GM19099 (cell line): ENCODE results near the gene ZNF785.

ENCODE experiments used
- POLR2A ChIP-seq: IDR thresholded peaks from 3 replicates; pipeline ENCODE4 v1.6.1; 2011; ENCODE audit warnings: low read depth; ENCODE audit not compliant: insufficient read length; ENCODE audit errors: extremely low read depth

Gene ZNF785

GRCh38 chr16:30570636-30571444 lies 14.7 kb downstream of the ZNF785 start:
- no peak for TF ChIP-seq POLR2A

GRCh38 chr16:30569746-30570635 lies 15.5 kb downstream of the ZNF785 start:
- no peak for TF ChIP-seq POLR2A

GRCh38 chr16:30569281-30569680 lies 16.2 kb downstream of the ZNF785 start:
- no peak for TF ChIP-seq POLR2A

- peak; percentile 11 for TF ChIP-seq POLR2A
Measured at GRCh38 chr16:30567991-30568638, 17.4 kb downstream of the ZNF785 start.

GRCh38 chr16:30567160-30567990 lies 18.1 kb downstream of the ZNF785 start:
- TF ChIP-seq POLR2A: no peak

GRCh38 chr16:30566531-30566930 lies 19.0 kb downstream of the ZNF785 start:
- no peak for TF ChIP-seq POLR2A

- no peak for TF ChIP-seq POLR2A
Measured at GRCh38 chr16:30565984-30566383, 19.5 kb downstream of the ZNF785 start.

- TF ChIP-seq POLR2A: no peak
Measured at GRCh38 chr16:30565526-30565925, 20.0 kb downstream of the ZNF785 start.

- TF ChIP-seq POLR2A: no peak
Measured at GRCh38 chr16:30562021-30562420, 23.5 kb downstream of the ZNF785 start.

- no peak for TF ChIP-seq POLR2A
Measured at GRCh38 chr16:30561089-30561816, 24.2 kb downstream of the ZNF785 start.

- TF ChIP-seq POLR2A: no peak
Measured at GRCh38 chr16:30559690-30560089, 25.8 kb downstream of the ZNF785 start.

- TF ChIP-seq POLR2A: no peak
Measured at GRCh38 chr16:30558789-30559377, 26.6 kb downstream of the ZNF785 start.

- TF ChIP-seq POLR2A: peak; percentile 63
Measured at GRCh38 chr16:30557957-30558788, 27.3 kb downstream of the ZNF785 start, which contains the start of gene ZNF764. Gene ZNF764, minus strand, starts transcription at chr16:30558374. Its CDS starts 192 bp downstream, at chr16:30558182.
